HG02571 (cell line): ENCODE results near the gene SAMD4A.
"Not testable (repeated sequence)": the region's sequence is repeated elsewhere in the genome, so short reads cannot be mapped to it uniquely, and the experiment has no call there.

Source experiments
- ATAC-seq: cut with Tn5 transposase; IDR thresholded peaks from one replicate; pipeline ENCODE4 v1.9.1; 2021; ENCODE audit warnings: mild to moderate bottlenecking, moderate library complexity; ENCODE audit not compliant: unreplicated experiment

SAMD4A gene

GRCh38 chr14:54752611-54753010, 185.7 kb downstream of the SAMD4A start:
- ATAC-seq: not testable (repeated sequence)

GRCh38 chr14:54753396-54753795, 186.5 kb downstream of the SAMD4A start:
- ATAC-seq: not testable (repeated sequence)

- ATAC-seq: no peak
These were observed 187.2 kb downstream of the SAMD4A start for GRCh38 chr14:54754116-54754622.

GRCh38 chr14:54754623-54755386, 187.9 kb downstream of the SAMD4A start:
- ATAC-seq: no peak

GRCh38 chr14:54756656-54757392, 189.9 kb downstream of the SAMD4A start:
- no peak for ATAC-seq

- ATAC-seq: no peak
These were observed 191.1 kb downstream of the SAMD4A start for GRCh38 chr14:54758041-54758440.

GRCh38 chr14:54759982-54760585, 193.2 kb downstream of the SAMD4A start:
- ATAC-seq: no peak

GRCh38 chr14:54760866-54761575, 194.1 kb downstream of the SAMD4A start:
- ATAC-seq: no peak

GRCh38 chr14:54761835-54762234, 194.9 kb downstream of the SAMD4A start:
- ATAC-seq: no peak

- ATAC-seq: no peak
These were observed 195.4 kb downstream of the SAMD4A start for GRCh38 chr14:54762296-54762695.

- no peak for ATAC-seq
These were observed 196.8 kb downstream of the SAMD4A start for GRCh38 chr14:54763761-54764160.

GRCh38 chr14:54766276-54767138, 199.6 kb downstream of the SAMD4A start:
- no peak for ATAC-seq

- no peak for ATAC-seq
These were observed 200.2 kb downstream of the SAMD4A start for GRCh38 chr14:54767139-54767431.

GRCh38 chr14:54767450-54767849, 200.5 kb downstream of the SAMD4A start:
- no peak for ATAC-seq

GRCh38 chr14:54768501-54769129, 201.7 kb downstream of the SAMD4A start:
- no peak for ATAC-seq

- no peak for ATAC-seq
These were observed 203.3 kb downstream of the SAMD4A start for GRCh38 chr14:54769951-54770863.

- no peak for ATAC-seq
These were observed 204.6 kb downstream of the SAMD4A start for GRCh38 chr14:54771411-54772027.

GRCh38 chr14:54772451-54772881, 205.5 kb downstream of the SAMD4A start:
- ATAC-seq: no peak
